ENCODE data around the gene BRCA1. TPM values are rescaled to one million over a fixed set of nuclear protein-coding genes. Genes with fewer than 3 reads are reported as not detected.

BRCA1 gene
- total and polyA plus RNA-seq, 2 experiments from 2014 or later: 7.2 to 12.9 TPM

- Histone ChIP-seq H3K4me3 (peak within 1 kb of the TSS; percentile 97), H3K27me3 (no peaks in the 10 kb centered on the region), H3K4me1 (ENCODE audit: low read depth) (peaks cover 33% of the 10 kb centered on the region), H3K9me3 (ENCODE audit: low read depth) (no peaks in the 10 kb centered on the region), H3K27ac (peak within 1 kb of the TSS; percentile 85), H3K36me3 (no peaks in the 10 kb centered on the region)
- peak; percentile 84 to 88 for DNase-seq (ENCODE audit: low read depth in 1 of 2, low spot score in 1 of 2)
- TF ChIP-seq CTCF (IDR thresholded peaks at IDR 0.05; ENCODE audit: low read depth, low read length): no peak
Observed at GRCh38 chr17:43021741-43022512, 103.2 kb downstream of the BRCA1 start, which contains the start of gene VAT1. TSS of gene VAT1 (minus strand) at chr17:43022385. CDS start at chr17:43022322, 63 bp downstream.

- TF ChIP-seq CTCF (IDR thresholded peaks at IDR 0.05; ENCODE audit: low read depth, low read length): no peak
- Histone ChIP-seq H3K4me3 (peak overlapping the region; percentile 97), H3K36me3 (no peaks in the 10 kb centered on the region), H3K4me1 (ENCODE audit: low read depth) (peaks cover 33% of the 10 kb centered on the region), H3K27ac (peak overlapping the region; percentile 85), H3K27me3 (no peaks in the 10 kb centered on the region), H3K9me3 (ENCODE audit: low read depth) (no peaks in the 10 kb centered on the region)
- DNase-seq (ENCODE audit: low read depth in 1 of 2, low spot score in 1 of 2): peak; percentile 52 to 71
Observed at GRCh38 chr17:43020789-43021740, 104.1 kb downstream of the BRCA1 start.

GRCh38 chr17:43020030-43020621 is 105.0 kb downstream of the BRCA1 start:
- Histone ChIP-seq H3K27ac (peak overlapping the region; percentile 84), H3K9me3 (ENCODE audit: low read depth) (no peaks in the 10 kb centered on the region), H3K4me3 (peak overlapping the region; percentile 7), H3K36me3 (no peaks in the 10 kb centered on the region), H3K4me1 (ENCODE audit: low read depth) (peaks cover 33% of the 10 kb centered on the region), H3K27me3 (no peaks in the 10 kb centered on the region)
- DNase-seq (ENCODE audit: low read depth in 1 of 2, low spot score in 1 of 2): peak in 1 of 2 donors; percentile 58
- TF ChIP-seq CTCF (IDR thresholded peaks at IDR 0.05; ENCODE audit: low read depth, low read length): no peak

GRCh38 chr17:43019418-43019817 is 105.7 kb downstream of the BRCA1 start:
- H3K4me3 ChIP-seq: peak overlapping the region; percentile 7
- H3K4me1 ChIP-seq (ENCODE audit: low read depth): peaks cover 37% of the 10 kb centered on the region
- H3K36me3 ChIP-seq: no peaks in the 10 kb centered on the region
- peak overlapping the region; percentile 84 for H3K27ac ChIP-seq
- no peaks in the 10 kb centered on the region for H3K27me3 ChIP-seq
- peak in 1 of 2 donors; percentile 29 for DNase-seq (ENCODE audit: low read depth in 1 of 2, low spot score in 1 of 2)
- H3K9me3 ChIP-seq (ENCODE audit: low read depth): no peaks in the 10 kb centered on the region
- no peak for TF ChIP-seq CTCF (IDR thresholded peaks at IDR 0.05; ENCODE audit: low read depth, low read length)

- H3K27me3 ChIP-seq: no peaks in the 10 kb centered on the region
- no peaks in the 10 kb centered on the region for H3K36me3 ChIP-seq
- H3K4me3 ChIP-seq: peak overlapping the region; percentile 7
- no peaks in the 10 kb centered on the region for H3K9me3 ChIP-seq (ENCODE audit: low read depth)
- TF ChIP-seq CTCF (IDR thresholded peaks at IDR 0.05; ENCODE audit: low read depth, low read length): no peak
- peak in 1 of 2 donors; percentile 52 for DNase-seq (ENCODE audit: low read depth in 1 of 2, low spot score in 1 of 2)
- H3K4me1 ChIP-seq (ENCODE audit: low read depth): peaks cover 41% of the 10 kb centered on the region
- H3K27ac ChIP-seq: peak overlapping the region; percentile 84
Observed at GRCh38 chr17:43018932-43019331, 106.2 kb downstream of the BRCA1 start.

Data from cardiac muscle cell (in vitro differentiated cells and primary cell).